ENCODE data around the gene OSBP2. TPM values are rescaled to one million over a fixed set of nuclear protein-coding genes. Genes with fewer than 3 reads are reported as not detected.

The OSBP2 gene
- total RNA-seq, 1 donor from 2014 or later: 0.58 TPM

DNA sequence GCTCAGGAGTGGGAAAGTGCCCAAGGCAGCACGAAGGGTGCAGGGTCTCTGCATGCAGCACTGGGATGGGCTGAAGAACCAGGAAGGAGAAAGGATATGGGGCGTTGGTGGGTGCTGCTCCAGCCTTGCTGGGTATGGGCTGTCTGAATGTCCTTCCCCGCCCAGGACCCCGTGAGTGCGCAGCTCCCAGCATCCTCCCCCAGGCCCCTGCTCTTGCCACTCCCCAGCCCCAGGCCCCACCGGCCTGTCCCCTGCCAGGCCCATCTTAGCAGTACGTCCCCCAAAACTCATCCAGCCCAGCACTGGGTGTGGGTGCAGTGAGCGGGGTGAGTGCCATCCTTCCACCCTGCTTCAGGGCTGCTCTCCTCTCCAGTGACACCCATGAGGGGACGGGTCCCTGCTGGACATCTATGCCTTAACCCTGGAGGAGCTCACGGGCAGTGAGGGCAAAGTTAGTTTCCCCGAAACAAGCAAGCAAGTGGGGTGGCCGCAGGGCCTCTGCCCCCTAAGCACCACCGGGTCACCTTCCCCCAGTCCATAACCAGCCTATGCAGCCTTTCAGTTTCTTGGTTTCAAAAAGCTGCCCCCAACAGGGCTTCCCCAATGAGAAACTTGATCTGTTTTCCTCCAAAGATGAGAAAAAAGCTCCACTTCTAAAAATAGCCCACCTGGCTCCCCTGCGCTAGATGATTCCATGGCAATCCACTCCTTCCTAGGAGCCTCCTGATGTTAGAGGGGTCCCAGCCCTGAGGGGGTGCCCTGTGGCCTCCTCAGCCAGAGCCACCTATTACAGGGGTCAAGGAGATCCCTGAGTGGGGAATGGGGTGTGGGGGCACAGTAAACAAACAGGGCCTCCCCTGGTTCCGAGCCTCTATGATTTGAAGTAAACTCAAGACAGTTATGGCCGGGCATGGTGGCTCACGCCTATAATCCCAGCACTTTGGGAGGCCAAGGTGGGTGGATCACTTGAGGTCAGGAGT is 170.1 kb downstream of the OSBP2 start:
- no peak overlapping the region for H3K27ac Mint-ChIP-seq
- TF ChIP-seq EZH2phosphoT487 (IDR thresholded peaks at IDR 0.05) (no peak), EZH2 (IDR thresholded peaks at IDR 0.05) (no peak)
- TF ChIP-seq, protein P1, sequence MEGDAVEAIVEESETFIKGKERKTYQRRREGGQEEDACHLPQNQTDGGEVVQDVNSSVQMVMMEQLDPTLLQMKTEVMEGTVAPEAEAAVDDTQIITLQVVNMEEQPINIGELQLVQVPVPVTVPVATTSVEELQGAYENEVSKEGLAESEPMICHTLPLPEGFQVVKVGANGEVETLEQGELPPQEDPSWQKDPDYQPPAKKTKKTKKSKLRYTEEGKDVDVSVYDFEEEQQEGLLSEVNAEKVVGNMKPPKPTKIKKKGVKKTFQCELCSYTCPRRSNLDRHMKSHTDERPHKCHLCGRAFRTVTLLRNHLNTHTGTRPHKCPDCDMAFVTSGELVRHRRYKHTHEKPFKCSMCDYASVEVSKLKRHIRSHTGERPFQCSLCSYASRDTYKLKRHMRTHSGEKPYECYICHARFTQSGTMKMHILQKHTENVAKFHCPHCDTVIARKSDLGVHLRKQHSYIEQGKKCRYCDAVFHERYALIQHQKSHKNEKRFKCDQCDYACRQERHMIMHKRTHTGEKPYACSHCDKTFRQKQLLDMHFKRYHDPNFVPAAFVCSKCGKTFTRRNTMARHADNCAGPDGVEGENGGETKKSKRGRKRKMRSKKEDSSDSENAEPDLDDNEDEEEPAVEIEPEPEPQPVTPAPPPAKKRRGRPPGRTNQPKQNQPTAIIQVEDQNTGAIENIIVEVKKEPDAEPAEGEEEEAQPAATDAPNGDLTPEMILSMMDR (IDR thresholded peaks at IDR 0.05): no peak
- Histone ChIP-seq H3K27ac (no peak overlapping the region), H2AFZ (replicated peaks) (no peak overlapping the region), H3F3A (ENCODE audit: low read depth) (no peaks in the 10 kb centered on the region), H3K79me2 (ENCODE audit: low read depth) (no peaks in the 10 kb centered on the region), H4K20me1 (ENCODE audit: low read depth) (no peaks in the 10 kb centered on the region), H3K4me3 (no peak overlapping the region), H3K4me2 (no peak overlapping the region), H3K4me1 (no peaks in the 10 kb centered on the region), H3K9me3 (ENCODE audit: low read depth) (no peaks in the 10 kb centered on the region), H3K9ac (no peak overlapping the region), H3K36me3 (no peaks in the 10 kb centered on the region), H3K27me3 (no peaks in the 10 kb centered on the region)
- H3K36me3 Mint-ChIP-seq: no peaks in the 10 kb centered on the region
- H3K9me3 Mint-ChIP-seq: no peaks in the 10 kb centered on the region
- H3K27me3 Mint-ChIP-seq (ENCODE audit: insufficient read depth, low read depth): peaks cover 2% of the 10 kb centered on the region
- DNase-seq (ENCODE audit: low spot score): no peak
- H3K4me3 Mint-ChIP-seq: no peak overlapping the region
- no peaks in the 10 kb centered on the region for H3K4me1 Mint-ChIP-seq

- no peaks in the 10 kb centered on the region for H3K4me1 ChIP-seq
- H3F3A ChIP-seq (ENCODE audit: low read depth): no peaks in the 10 kb centered on the region
- H3K36me3 ChIP-seq: no peaks in the 10 kb centered on the region
- H3K9me3 Mint-ChIP-seq: no peaks in the 10 kb centered on the region
- no peaks in the 10 kb centered on the region for H3K36me3 Mint-ChIP-seq
- peaks cover 2% of the 10 kb centered on the region for H3K27me3 Mint-ChIP-seq (ENCODE audit: insufficient read depth, low read depth)
- H2AFZ ChIP-seq (replicated peaks): no peak overlapping the region
- H3K27ac ChIP-seq: no peak overlapping the region
- no peaks in the 10 kb centered on the region for H3K9me3 ChIP-seq (ENCODE audit: low read depth)
- H3K27ac Mint-ChIP-seq: no peak overlapping the region
- H4K20me1 ChIP-seq (ENCODE audit: low read depth): no peaks in the 10 kb centered on the region
- no peaks in the 10 kb centered on the region for H3K27me3 ChIP-seq
- H3K4me2 ChIP-seq: no peak overlapping the region
- H3K79me2 ChIP-seq (ENCODE audit: low read depth): no peaks in the 10 kb centered on the region
- H3K9ac ChIP-seq: no peak overlapping the region
- no peak overlapping the region for H3K4me3 Mint-ChIP-seq
- no peak for DNase-seq (ENCODE audit: low spot score)
- H3K4me3 ChIP-seq: no peak overlapping the region
- no peaks in the 10 kb centered on the region for H3K4me1 Mint-ChIP-seq
- TF ChIP-seq EZH2 (IDR thresholded peaks at IDR 0.05) (no peak), EZH2phosphoT487 (IDR thresholded peaks at IDR 0.05) (no peak)
- TF ChIP-seq, protein P1 (IDR thresholded peaks at IDR 0.05): no peak
These were observed 171.0 kb downstream of the OSBP2 start for GRCh38 chr22:30865656-30866055.

DNA sequence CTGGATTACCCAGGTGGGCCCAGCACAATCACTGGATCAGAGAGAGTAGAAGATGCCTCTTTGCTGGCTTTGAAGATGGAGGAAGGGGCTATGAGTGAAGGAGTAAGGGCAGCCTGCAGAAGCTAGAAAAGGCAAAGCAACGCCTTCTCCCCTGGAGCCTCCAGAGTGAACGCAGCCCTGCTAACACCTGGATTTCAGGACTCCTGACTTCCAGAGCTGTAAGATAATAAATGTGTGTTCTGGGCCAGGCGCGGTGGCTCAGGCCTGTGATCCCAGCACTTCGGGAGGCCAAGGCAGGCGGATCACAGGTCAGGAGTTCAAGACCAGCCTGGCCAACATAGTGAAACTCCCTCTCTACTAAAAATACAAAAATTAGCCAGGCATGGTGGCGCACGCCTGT is 171.5 kb downstream of the OSBP2 start:
- no peaks in the 10 kb centered on the region for H3K9me3 ChIP-seq (ENCODE audit: low read depth)
- Mint-ChIP-seq H3K4me1 (no peaks in the 10 kb centered on the region), H3K4me3 (no peak overlapping the region), H3K36me3 (no peaks in the 10 kb centered on the region), H3K27me3 (ENCODE audit: insufficient read depth, low read depth) (no peaks in the 10 kb centered on the region), H3K27ac (no peak overlapping the region), H3K9me3 (no peaks in the 10 kb centered on the region)
- no peak overlapping the region for H3K9ac ChIP-seq
- H3K4me3 ChIP-seq: no peak overlapping the region
- H3K4me2 ChIP-seq: no peak overlapping the region
- DNase-seq (ENCODE audit: low spot score): no peak
- H3F3A ChIP-seq (ENCODE audit: low read depth): no peaks in the 10 kb centered on the region
- TF ChIP-seq EZH2phosphoT487 (IDR thresholded peaks at IDR 0.05) (no peak), EZH2 (IDR thresholded peaks at IDR 0.05) (no peak)
- TF ChIP-seq, protein P1 (IDR thresholded peaks at IDR 0.05): no peak
- H2AFZ ChIP-seq (replicated peaks): no peak overlapping the region
- H3K79me2 ChIP-seq (ENCODE audit: low read depth): no peaks in the 10 kb centered on the region
- H3K36me3 ChIP-seq: no peaks in the 10 kb centered on the region
- H3K27ac ChIP-seq: no peak overlapping the region
- no peaks in the 10 kb centered on the region for H3K27me3 ChIP-seq
- H4K20me1 ChIP-seq (ENCODE audit: low read depth): no peaks in the 10 kb centered on the region
- H3K4me1 ChIP-seq: no peaks in the 10 kb centered on the region

Data from neural progenitor cell (in vitro differentiated cells).